SK-N-SH (cell line): ENCODE results near the gene EPB41L1.

Experiments used
- CTCF ChIP-seq: fragments of 200-600 bp; sonication (generic); IDR thresholded peaks from 2 replicates; pipeline ENCODE4 v1.6.1; 2017; ENCODE audit warnings: antibody characterized with exemption, mild to moderate bottlenecking, moderate library complexity
- RCOR1 ChIP-seq: fragments of 150-350 bp; IDR thresholded peaks from 2 replicates; pipeline ENCODE4 v1.6.1; 2017; ENCODE audit warnings: antibody characterized with exemption, low read length
- SIN3A ChIP-seq: IDR thresholded peaks from 2 replicates; pipeline ENCODE4 v1.6.1; 2012; ENCODE audit warnings: low read depth, mild to moderate bottlenecking, low read length, moderate library complexity, borderline replicate concordance
- SMC3 ChIP-seq: IDR thresholded peaks from 2 replicates; pipeline ENCODE4 v1.6.1; 2012; ENCODE audit warnings: low read depth, low read length, improper control_type of control experiment
- USF2 ChIP-seq: fragments of 150-350 bp; IDR thresholded peaks from 2 replicates; pipeline ENCODE4 v1.6.1; 2017; ENCODE audit warnings: antibody characterized with exemption, low read length, low read depth, borderline replicate concordance

- TF ChIP-seq CTCF (no peak), SIN3A (no peak), SMC3 (no peak), USF2 (no peak), RCOR1 (no peak)
Measured at GRCh38 chr20:36158160-36158741, 3.7 kb downstream of the EPB41L1 start.
